MCF 10A (cell line): Measurements from ENCODE around the gene KY. TPM values are rescaled to one million over a fixed set of nuclear protein-coding genes. Genes with fewer than 3 reads are reported as not detected.

Source experiments
- BruUV-seq: library from RNA; stranded (reverse); fragments of 400-500 nt; replicated peaks from 2 replicates; lab custom pipeline; 2021; lab: Mats Ljungman, UMichigan
- CTCF ChIA-PET: fragments of 300-600 bp; sonication (Branson Sonifier 250); formaldehyde crosslinking; extraction: SDS; loops from one replicate; lab custom pipeline; 2021; ENCODE audit warnings: antibody characterized with exemption, inconsistent platforms; lab: Yijun Ruan, JAX
- POLR2A ChIA-PET: fragments of 300-600, 350-650 bp; sonication (Branson Sonifier 250); formaldehyde crosslinking; extraction: SDS; loops from one replicate; lab custom pipeline; 2020; ENCODE audit warnings: antibody characterized with exemption, inconsistent platforms; lab: Yijun Ruan, JAX
- DNase-seq: peaks from one replicate; pipeline ENCODE4 v3.0.0-alpha.2; 2018; ENCODE audit not compliant: unreplicated experiment
- H3K27ac Mint-ChIP-seq: one replicate; pipeline ENCODE4 v1.8.0; 2022; ENCODE audit warnings: mild to moderate bottlenecking, low read depth, mixed read lengths; ENCODE audit not compliant: unreplicated experiment
- H3K27me3 Mint-ChIP-seq: one replicate; pipeline ENCODE4 v1.8.0; 2022; ENCODE audit warnings: mixed read lengths; ENCODE audit not compliant: insufficient read depth, unreplicated experiment
- H3K36me3 Mint-ChIP-seq: one replicate; pipeline ENCODE4 v1.8.0; 2022; ENCODE audit warnings: mild to moderate bottlenecking, moderate library complexity, mixed read lengths; ENCODE audit not compliant: insufficient read depth, unreplicated experiment
- H3K4me1 Mint-ChIP-seq: one replicate; pipeline ENCODE4 v1.8.0; 2022; ENCODE audit warnings: mixed read lengths; ENCODE audit not compliant: insufficient read depth, unreplicated experiment
- H3K4me3 Mint-ChIP-seq: one replicate; pipeline ENCODE4 v1.8.0; 2022; ENCODE audit warnings: mild to moderate bottlenecking, moderate library complexity, mixed read lengths; ENCODE audit not compliant: unreplicated experiment
- H3K9me3 Mint-ChIP-seq: one replicate; pipeline ENCODE4 v1.8.0; 2022; ENCODE audit warnings: mixed read lengths; ENCODE audit not compliant: unreplicated experiment
- CTCF ChIP-seq: fragments of 200-600 bp; IDR thresholded peaks from one replicate; pipeline ENCODE4 v1.8.0; 2022; ENCODE audit warnings: antibody characterized with exemption, mild to moderate bottlenecking; ENCODE audit not compliant: unreplicated experiment
- intact Hi-C: fragments of 100-400 bp; cut with micrococcal nuclease; formaldehyde crosslinking; loops from 2 replicates; pipeline ENCODE4 v1.14.1; 2022
- total RNA-seq: library from RNA; stranded (reverse); gene quantifications from 2 replicates; pipeline ENCODE4 v1.2.3, GENCODE V29; 2022

KY gene
- total RNA-seq, 1 experiment from 2014 or later, result not detected

GRCh38 chr3:134655706-134656105, 4.9 kb upstream of the KY start:
- TF ChIP-seq CTCF, result no peak
- H3K36me3 Mint-ChIP-seq, result no peaks in the 10 kb centered on the region
- H3K27me3 Mint-ChIP-seq, result peaks cover 15% of the 10 kb centered on the region
- ChIA-PET CTCF (interaction anchor here (0.7 to 0.8 kb wide), 2 partner anchors 37 to 1387 kb away, joined by 3 to 4 read pairs; no protein-coding TSS in a partner anchor), POLR2A (no interaction called here)
- DNase-seq, result no peak
- H3K4me1 Mint-ChIP-seq, result no peaks in the 10 kb centered on the region
- intact Hi-C loops, result loop anchor here (10.0 kb wide), 1 partner anchor 99 kb away; no protein-coding TSS in a partner anchor
- no peaks in the 10 kb centered on the region for H3K9me3 Mint-ChIP-seq
- H3K4me3 Mint-ChIP-seq, result no peak overlapping the region
- no TSS peak for BruUV-seq
- no peak overlapping the region for H3K27ac Mint-ChIP-seq

GRCh38 chr3:134654031-134654430, 3.2 kb upstream of the KY start:
- BruUV-seq, result no TSS peak
- intact Hi-C loops, result loop anchor here (10.0 kb wide), 1 partner anchor 101 kb away; no protein-coding TSS in a partner anchor
- H3K36me3 Mint-ChIP-seq, result no peaks in the 10 kb centered on the region
- CTCF ChIA-PET, result interaction anchor here (0.5 to 1.1 kb wide), 5 partner anchors 13 to 1365 kb away, joined by 3 to 4 read pairs (median 4); no protein-coding TSS in a partner anchor
- peaks cover 15% of the 10 kb centered on the region for H3K27me3 Mint-ChIP-seq
- no peak overlapping the region for H3K4me3 Mint-ChIP-seq
- no peak for DNase-seq
- TF ChIP-seq CTCF, result no peak
- H3K27ac Mint-ChIP-seq, result no peak overlapping the region
- no peaks in the 10 kb centered on the region for H3K9me3 Mint-ChIP-seq
- no peaks in the 10 kb centered on the region for H3K4me1 Mint-ChIP-seq
- POLR2A ChIA-PET, result no interaction called here

DNA sequence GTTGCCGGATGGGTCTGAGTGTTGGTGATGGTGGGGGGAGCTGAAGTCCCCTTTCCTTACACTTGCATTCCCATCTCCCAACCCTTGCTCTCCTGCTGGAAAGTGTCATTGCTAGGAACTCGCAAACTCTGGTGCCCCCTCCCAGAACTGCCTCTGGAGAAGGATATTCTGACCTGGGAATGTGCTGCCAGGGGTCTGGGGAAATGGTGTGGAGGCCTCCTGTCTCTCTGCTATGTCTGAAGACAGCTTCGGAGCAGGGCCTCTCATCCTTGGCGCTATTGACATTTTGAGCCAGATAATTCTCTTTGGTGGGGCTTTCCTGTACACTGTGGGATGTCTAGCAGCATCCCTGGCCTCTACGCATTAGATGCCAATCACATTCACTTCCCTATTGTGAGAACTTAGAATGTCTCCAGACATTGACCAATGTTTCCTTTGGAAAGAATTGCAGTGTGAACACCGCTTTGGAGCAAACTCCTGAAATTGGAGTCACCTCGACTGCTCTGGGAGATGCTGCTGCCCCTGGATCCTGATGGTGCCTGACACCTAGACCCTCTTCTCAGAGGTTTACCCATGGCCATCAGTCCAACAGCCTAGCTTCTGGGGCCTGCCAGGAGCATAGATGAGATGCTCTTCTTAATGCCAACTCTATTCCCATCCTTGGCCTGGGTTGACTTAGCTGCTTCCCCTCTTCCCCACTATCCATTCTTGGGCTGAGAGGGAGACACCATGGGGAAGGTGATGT, 2.2 kb upstream of the KY start:
- no peak for DNase-seq
- Mint-ChIP-seq H3K27ac (no peak overlapping the region), H3K4me1 (no peaks in the 10 kb centered on the region), H3K36me3 (no peaks in the 10 kb centered on the region), H3K27me3 (peaks cover 15% of the 10 kb centered on the region), H3K9me3 (no peaks in the 10 kb centered on the region), H3K4me3 (no peak overlapping the region)
- BruUV-seq, result no TSS peak
- POLR2A ChIA-PET, result no interaction called here
- CTCF ChIA-PET, result interaction anchor here (0.6 to 1.1 kb wide), 3 partner anchors 18 to 440 kb away, joined by 3 read pairs; no protein-coding TSS in a partner anchor
- TF ChIP-seq CTCF, result no peak
- intact Hi-C loops, result loop anchor here (10.0 kb wide), 1 partner anchor 102 kb away; no protein-coding TSS in a partner anchor

- intact Hi-C loops, result loop anchor here (10.0 kb wide), 1 partner anchor 102 kb away; no protein-coding TSS in a partner anchor
- BruUV-seq, result no TSS peak
- ChIA-PET CTCF (interaction anchor here (0.8 kb wide), 1 partner anchor 103 kb away, joined by 3 read pairs; no protein-coding TSS in a partner anchor), POLR2A (interaction anchor here (0.6 kb wide), 1 partner anchor 24 kb away, joined by 3 read pairs; no protein-coding TSS in a partner anchor)
- Mint-ChIP-seq H3K4me1 (no peaks in the 10 kb centered on the region), H3K9me3 (no peaks in the 10 kb centered on the region), H3K36me3 (no peaks in the 10 kb centered on the region), H3K4me3 (no peak overlapping the region), H3K27me3 (peaks cover 15% of the 10 kb centered on the region), H3K27ac (no peak overlapping the region)
- DNase-seq, result peak; percentile 44
- no peak for TF ChIP-seq CTCF
These were observed 1.6 kb upstream of the KY start for GRCh38 chr3:134652409-134652831.
